CD4-positive, alpha-beta T cell treated with Interleukin-17A for 4 hours (primary cell): Measurements from ENCODE around the gene LDLRAD4.

Experiments
- DNase-seq: peaks from one replicate; pipeline ENCODE4 v3.0.0-alpha.2; 2020; ENCODE audit warnings: mixed read lengths

LDLRAD4 gene

DNA sequence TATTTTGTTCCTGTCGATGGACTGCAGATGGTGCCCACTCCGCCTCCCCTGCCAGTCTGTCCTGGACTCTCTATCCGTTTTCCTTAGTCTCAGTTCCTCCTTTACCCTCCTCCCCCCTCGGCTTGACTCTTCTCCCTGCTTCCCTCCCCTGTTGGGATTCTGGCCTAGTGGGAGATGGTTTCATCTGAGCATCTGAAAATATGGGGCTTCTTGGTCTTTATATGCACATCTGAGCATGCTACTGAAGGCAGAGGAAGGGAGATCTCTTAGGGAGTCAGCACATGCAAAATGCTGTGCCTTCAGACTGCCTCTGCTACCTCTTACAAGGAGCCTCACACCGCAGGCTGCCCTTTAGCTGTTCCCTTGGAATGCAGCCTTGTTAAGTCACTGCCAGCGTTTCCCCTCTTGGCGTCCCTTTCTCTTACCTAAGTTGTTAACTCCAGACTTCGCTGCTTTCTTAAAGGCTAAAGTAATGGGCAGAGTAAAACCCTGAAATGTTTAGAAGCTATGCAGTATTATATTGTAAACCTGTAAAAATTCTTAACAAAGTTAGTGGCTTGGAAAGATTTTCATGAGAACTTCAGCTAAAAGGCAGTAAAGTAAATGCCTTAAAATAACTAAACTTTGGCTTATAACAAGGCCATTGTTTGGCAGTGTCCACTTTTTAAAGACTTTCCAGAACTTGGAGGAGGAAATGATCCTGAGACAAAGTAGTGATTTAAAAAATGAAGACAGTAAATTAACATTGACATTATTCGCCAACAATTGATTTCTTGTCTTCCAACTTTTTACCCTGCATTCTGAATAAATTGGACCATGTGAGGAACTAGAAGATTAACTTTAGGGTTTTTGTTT is 49.8 kb downstream of the LDLRAD4 start:
- no peak for DNase-seq

GRCh38 chr18:13269013-13269280 is 50.4 kb downstream of the LDLRAD4 start:
- no peak for DNase-seq

- peak; percentile 33 for DNase-seq
Observed at GRCh38 chr18:13269521-13270011, 51.0 kb downstream of the LDLRAD4 start.

DNA sequence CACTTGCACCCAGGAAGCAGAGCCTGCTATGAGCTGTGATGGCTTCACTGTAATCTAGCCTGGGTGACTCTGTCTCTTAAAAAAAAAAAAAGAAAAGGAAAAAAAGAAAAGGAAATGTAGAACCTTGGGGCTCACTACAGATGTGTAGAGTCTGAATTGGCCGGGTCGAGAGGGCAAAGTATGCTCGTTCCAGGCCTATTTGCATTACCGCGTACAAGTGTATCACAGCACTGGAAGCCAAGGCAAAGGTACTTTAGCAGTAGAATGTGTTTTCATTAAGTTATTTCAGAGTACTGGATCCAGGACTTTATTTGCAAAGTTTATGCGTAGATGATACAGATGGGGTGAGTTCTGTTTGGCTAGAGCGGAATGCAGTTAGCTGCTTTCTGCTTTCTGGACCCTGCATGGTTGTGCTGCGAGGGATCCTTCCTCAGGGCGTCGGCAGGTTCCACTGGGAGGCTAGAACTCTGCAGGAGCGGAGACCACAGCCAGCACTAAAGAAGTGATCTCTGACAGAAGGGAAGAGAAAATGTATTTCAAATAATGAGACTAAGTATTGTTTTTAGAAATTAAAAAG is 51.8 kb downstream of the LDLRAD4 start:
- DNase-seq = no peak

GRCh38 chr18:13271302-13271911 is 52.8 kb downstream of the LDLRAD4 start:
- no peak for DNase-seq

DNA sequence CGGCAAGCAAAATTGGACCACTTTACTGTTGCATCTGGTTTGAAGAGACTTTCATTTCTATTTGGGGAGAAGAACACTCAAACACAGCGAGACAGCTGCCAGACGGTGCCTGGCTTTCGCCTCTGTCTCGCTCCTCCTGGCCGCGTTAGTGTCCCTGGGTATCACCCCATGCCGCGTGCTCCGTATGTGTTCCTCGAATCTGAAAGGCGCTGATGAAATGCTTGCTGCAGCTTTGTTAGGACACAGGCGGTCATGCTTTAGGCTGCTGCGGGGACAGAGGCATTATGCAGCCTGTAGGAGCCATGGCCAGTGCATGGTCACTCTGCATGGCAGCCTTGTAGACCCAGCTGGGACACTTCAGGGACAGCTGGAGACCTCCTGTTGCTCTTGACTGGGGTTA is 53.9 kb downstream of the LDLRAD4 start:
- no peak for DNase-seq

- DNase-seq = peak; percentile 72
Observed at GRCh38 chr18:13273800-13274199, 55.2 kb downstream of the LDLRAD4 start.

GRCh38 chr18:13275075-13275474 is 56.5 kb downstream of the LDLRAD4 start:
- DNase-seq = no peak

- DNase-seq = peak; percentile 53
Observed at GRCh38 chr18:13276530-13277520, 58.3 kb downstream of the LDLRAD4 start.

DNA sequence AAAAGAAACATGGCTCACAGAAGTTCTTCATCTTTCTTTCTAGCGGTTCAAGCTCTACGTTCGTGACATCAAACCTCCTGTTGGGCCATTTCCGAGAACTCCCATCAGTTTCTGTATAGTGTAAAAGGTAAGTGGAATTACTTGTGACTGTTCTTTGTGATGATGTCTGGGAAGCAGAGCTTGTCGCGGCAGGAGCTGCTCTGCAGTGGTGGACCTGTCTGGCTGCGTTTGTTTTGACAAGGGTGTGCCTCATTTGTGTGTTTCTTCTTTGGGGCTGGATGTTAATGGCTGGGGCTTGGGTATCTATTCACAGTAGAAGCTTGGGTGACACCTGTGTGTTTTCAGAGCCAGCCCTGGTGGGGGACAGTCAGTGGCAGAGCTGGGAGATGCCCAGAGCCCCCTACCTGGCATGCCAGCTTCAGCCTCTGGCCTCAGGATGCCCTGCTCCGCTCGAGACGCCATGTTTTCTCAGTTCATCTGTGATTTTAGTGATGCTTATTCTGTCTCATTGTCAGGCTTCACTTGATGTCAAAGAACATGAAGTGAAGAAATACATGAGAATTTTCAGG is 59.6 kb downstream of the LDLRAD4 start:
- no peak for DNase-seq

GRCh38 chr18:13279181-13280069 is 60.9 kb downstream of the LDLRAD4 start:
- DNase-seq = peak; percentile 66

DNA sequence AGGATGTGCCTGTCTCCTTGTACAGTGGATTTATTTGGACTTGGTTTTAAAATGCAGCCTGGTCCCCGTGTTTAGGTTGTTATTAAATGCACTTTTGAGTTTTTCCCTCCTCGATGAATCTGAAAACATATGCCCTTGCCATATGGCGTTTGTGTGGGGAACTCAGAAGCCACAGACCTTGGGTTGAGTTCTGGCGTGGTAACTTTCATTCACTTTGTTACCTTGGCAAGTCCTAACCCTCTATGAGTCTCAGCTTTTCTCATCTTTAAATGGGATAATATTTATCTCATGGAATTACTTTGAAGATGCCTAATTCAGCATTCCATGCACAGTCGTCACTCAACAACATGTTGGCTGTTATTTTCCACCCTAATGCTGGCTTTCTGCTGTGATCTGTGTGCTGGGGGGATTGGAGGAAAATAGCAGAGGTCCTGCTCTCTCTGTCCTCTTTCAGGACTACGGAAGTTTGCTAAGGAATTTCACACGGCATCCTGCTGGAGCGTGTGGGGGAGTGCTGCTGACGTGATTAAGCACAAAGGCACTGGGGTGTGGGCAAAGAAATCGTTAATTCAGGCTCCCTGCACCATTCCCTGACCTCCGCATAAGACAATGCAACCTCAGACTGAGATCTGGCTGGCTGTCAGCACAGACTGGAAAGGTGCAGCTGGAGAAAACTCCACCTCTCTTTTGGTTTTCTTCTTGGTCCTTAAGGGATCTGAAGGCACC is 61.7 kb downstream of the LDLRAD4 start:
- no peak for DNase-seq

- DNase-seq = no peak
Observed at GRCh38 chr18:13281406-13281805, 62.8 kb downstream of the LDLRAD4 start.

- DNase-seq = no peak
Observed at GRCh38 chr18:13283746-13284145, 65.2 kb downstream of the LDLRAD4 start.

GRCh38 chr18:13284330-13285027 is 65.9 kb downstream of the LDLRAD4 start:
- peak; percentile 55 for DNase-seq

DNA sequence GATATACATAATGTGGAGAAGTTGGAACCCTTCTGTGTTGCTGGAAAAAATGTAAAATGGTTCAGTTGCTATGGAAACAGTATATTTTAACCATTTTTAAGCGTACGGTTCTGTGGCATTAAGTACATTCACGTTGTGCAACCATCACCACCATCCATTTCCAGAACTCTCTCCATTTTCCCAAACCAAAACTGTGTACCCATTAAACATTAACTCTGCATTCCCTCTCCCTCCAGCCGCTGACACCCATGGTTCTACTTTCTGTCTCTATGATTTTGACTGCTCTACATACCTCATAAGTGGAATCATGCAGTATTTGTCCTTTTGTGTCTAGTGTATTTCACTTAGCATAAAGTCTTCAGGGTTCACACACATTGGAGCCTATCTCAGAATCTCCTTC is 67.3 kb downstream of the LDLRAD4 start:
- DNase-seq = no peak

- no peak for DNase-seq
Observed at GRCh38 chr18:13286456-13287125, 68.0 kb downstream of the LDLRAD4 start.

DNA sequence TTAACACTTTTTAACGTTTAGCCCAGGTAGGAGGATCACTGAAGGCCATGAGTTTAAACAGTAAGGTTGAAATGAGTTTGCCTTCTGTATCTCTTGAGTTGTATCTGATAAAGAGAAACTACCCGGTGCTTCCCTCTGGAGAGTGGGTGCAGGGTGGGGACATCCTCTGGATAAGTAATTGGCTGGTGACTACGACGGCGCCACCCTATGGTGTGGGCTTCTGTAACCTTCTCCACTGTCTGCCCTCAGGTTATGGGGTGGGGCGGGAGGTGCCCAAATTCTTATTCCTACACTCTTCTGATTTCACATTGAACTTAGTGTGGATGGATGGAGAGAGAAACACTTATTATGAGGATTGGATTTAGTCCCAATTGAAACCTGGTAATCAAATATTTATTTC is 68.8 kb downstream of the LDLRAD4 start:
- DNase-seq = peak; percentile 65

DNA sequence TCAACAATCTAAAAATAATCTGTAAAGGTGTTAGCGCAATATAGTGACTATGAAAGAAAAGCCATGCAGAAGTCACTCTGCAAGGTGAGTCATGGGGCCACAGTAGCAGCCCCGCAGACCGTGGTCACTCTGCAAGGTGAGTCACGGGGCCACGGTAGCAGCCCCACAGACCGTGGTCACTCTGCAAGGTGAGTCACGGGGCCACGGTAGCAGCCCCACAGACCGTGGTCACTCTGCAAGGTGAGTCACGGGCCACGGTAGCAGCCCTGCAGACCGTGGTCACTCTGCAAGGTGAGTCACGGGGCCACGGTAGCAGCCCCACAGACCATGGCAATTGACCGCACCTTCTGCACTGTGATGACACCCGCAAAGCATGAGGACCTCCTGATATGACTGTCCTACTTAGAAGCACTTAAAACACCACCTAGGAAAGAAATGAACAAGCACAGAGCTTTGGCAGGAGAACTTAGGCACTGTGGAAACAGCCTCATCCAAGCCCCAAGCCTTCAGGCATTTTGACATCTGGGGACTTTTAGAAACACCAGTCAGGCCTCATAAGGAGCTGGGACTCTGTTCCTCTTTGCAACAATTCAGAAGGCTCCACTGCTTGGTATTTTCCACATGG is 70.1 kb downstream of the LDLRAD4 start:
- DNase-seq = no peak
